ENCODE measurements around the gene CCDC78.
A peak's percentile ranks its signal among the peaks of the same experiment; 100 is the strongest.

The CCDC78 gene

GRCh38 chr16:683396-684070 is 42.7 kb downstream of the CCDC78 start:
- no peak for TF ChIP-seq REST (IDR thresholded peaks at IDR 0.05; ENCODE audit: insufficient read depth in 1 of 2, low read depth in 2 of 2, low read length in 2 of 2)
- no peak for TF ChIP-seq TAF1 (IDR thresholded peaks at IDR 0.05; ENCODE audit: borderline replicate concordance, insufficient read depth, low read length)
- no peak for TF ChIP-seq POLR2AphosphoS5 (IDR thresholded peaks at IDR 0.05; ENCODE audit: low read depth, low read length)
- no peak for TF ChIP-seq SIN3A (IDR thresholded peaks at IDR 0.05; ENCODE audit: borderline replicate concordance, insufficient read depth, low read length)
- TF ChIP-seq FOXP2 (optimal IDR thresholded peaks at IDR 0.05; ENCODE audit: borderline replicate concordance, extremely low read depth, extremely low read length, insufficient read depth): no peak

DNA sequence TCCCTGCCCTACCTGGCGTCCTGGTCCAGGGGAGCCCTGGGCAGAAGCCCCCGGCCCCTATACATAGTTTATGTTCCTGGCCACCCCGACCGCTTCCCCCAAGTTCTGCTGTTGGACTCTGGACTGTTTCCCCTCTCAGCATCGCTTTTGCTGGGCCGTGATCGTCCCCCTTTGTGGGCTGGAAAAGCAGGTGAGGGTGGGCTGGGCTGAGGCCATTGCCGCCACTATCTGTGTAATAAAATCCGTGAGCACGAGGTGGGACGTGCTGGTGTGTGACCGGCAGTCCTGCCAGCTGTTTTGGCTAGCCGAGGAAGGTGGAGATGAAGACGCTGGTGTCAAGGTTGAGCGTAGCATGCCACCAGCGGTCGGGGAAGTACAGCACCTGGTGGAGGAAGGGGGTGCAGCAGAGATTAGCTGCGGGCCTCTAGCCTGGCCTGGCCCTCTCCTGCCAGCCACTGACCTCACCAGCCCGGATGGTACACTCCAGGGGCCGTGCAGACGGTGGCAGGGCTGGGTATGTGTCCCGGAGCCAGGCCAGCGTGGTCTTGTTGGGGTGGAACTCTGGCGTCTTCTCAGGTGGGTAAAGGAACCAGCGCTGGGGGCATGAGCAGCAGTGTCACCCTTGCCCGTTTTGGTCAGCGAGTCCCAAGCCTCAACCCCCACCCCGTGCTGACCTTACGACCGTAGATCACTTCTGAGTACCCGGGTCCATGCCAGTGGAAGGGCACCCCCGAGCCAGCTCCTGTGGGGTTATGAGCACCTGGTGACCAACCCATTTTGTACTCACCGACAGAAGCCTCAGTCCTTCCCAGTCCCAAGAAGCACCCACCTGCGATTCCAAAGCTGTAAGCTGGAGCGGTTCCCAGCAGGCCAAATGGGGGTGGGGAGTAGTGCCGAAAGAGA is 43.5 kb downstream of the CCDC78 start:
- TF ChIP-seq SIN3A (IDR thresholded peaks at IDR 0.05; ENCODE audit: borderline replicate concordance, insufficient read depth, low read length): no peak
- TF ChIP-seq FOXP2 (optimal IDR thresholded peaks at IDR 0.05; ENCODE audit: borderline replicate concordance, extremely low read depth, extremely low read length, insufficient read depth): no peak
- no peak for TF ChIP-seq TAF1 (IDR thresholded peaks at IDR 0.05; ENCODE audit: borderline replicate concordance, insufficient read depth, low read length)
- TF ChIP-seq POLR2AphosphoS5 (IDR thresholded peaks at IDR 0.05; ENCODE audit: low read depth, low read length): no peak
- TF ChIP-seq REST (IDR thresholded peaks at IDR 0.05; ENCODE audit: insufficient read depth in 1 of 2, low read depth in 2 of 2, low read length in 2 of 2): no peak

DNA sequence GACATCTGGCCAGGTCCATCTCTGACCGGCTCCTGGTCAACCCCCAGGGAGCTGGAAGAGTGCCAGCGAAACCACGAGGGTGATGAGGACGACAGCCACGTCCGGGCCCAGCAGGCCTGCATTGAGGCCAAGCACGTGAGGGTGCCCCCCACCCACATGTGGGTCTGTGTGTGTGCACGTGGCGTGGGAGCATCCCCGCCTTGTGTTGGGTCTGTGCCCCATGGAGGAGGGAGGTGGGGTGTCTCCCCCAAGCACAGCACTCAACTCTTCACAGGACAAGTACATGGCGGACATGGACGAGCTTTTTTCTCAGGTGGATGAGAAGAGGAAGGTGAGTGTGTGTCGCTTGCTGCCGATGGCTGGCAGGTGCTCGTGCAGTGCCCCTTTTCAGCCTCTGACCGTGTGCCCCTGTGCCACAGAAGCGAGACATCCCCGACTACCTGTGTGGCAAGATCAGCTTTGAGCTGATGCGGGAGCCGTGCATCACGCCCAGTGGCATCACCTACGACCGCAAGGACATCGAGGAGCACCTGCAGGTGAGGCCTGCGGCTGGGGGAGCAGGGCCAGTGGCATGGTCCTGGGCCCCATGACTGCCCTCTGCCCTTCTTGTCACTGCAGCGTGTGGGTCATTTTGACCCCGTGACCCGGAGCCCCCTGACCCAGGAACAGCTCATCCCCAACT is 44.4 kb downstream of the CCDC78 start:
- TF ChIP-seq POLR2AphosphoS5 (IDR thresholded peaks at IDR 0.05; ENCODE audit: low read depth, low read length): no peak

DNA sequence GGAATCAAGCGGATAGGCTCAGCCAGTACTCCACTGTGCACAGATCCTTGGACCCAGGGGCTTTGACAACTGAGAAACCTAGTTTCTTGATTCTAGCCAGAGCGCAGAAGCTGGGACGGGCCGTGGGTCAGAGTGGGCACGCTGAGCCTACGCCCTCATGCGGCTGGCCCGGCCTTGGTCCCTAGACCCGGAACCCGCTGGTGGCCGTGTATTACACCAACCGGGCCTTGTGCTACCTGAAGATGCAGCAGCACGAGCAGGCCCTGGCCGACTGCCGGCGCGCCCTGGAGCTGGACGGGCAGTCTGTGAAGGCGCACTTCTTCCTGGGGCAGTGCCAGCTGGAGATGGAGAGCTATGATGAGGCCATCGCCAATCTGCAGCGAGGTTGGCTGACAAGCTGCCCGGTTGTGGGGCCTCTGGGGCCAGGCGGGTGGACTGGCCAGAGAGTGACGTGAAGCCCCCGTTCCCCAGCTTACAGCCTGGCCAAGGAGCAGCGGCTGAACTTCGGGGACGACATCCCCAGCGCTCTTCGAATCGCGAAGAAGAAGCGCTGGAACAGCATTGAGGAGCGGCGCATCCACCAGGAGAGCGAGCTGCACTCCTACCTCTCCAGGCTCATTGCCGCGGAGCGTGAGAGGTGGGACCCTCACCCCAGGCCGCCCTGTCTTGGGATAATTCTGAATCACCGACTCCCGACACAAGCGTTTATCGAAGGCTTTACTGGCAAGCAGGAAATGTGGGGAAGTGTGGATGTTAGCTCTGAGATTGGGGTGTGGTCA is 45.1 kb downstream of the CCDC78 start:
- TF ChIP-seq SIN3A (IDR thresholded peaks at IDR 0.05; ENCODE audit: borderline replicate concordance, insufficient read depth, low read length) (0 out of 2 replicates have a peak, but pooled peaks have one; percentile 24), TAF1 (IDR thresholded peaks at IDR 0.05; ENCODE audit: borderline replicate concordance, insufficient read depth, low read length) (no peak)

- no peak for TF ChIP-seq TAF1 (IDR thresholded peaks at IDR 0.05; ENCODE audit: borderline replicate concordance, insufficient read depth, low read length)
- TF ChIP-seq REST (IDR thresholded peaks at IDR 0.05; ENCODE audit: insufficient read depth in 1 of 2, low read depth in 2 of 2, low read length in 2 of 2): no peak
- TF ChIP-seq POLR2AphosphoS5 (IDR thresholded peaks at IDR 0.05; ENCODE audit: low read depth, low read length): no peak
- no peak; the same call in 1 of the 2 replicates for TF ChIP-seq SIN3A (IDR thresholded peaks at IDR 0.05; ENCODE audit: borderline replicate concordance, insufficient read depth, low read length)
- no peak for TF ChIP-seq FOXP2 (optimal IDR thresholded peaks at IDR 0.05; ENCODE audit: borderline replicate concordance, extremely low read depth, extremely low read length, insufficient read depth)
Observed at GRCh38 chr16:680625-680945, 45.7 kb downstream of the CCDC78 start.
